ENCODE measurements around the gene MAST4. TPM values are rescaled to one million over a fixed set of nuclear protein-coding genes. Genes with fewer than 3 reads are reported as not detected.
A peak's percentile ranks its signal among the peaks of the same experiment; 100 is the strongest.

Gene MAST4
- total and polyA plus RNA-seq, 2 of the 4 experiments (the other 2 are of a cell fraction): 4.8 to 6.8 TPM

DNA sequence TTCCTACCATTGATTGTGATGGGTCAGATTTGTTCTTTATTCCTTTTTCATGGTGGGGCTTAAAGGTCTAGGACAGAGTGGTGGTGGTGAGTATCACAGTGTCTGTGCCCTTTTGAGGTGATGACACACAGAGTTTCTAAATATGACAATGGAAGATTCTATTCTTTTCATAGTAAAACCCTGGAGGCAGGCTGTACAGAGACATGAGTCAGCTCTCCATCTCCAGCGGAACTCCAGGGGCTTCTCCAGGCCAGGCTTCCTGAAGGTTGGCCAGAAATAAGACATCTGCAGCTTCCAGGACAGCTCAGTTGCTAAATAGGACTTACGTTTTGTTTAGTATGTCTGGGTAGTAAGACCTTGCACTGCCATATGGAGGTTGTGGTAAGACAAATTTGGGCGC lies 370.9 kb downstream of the MAST4 start:
- H3K4me3 ChIP-seq (ENCODE audit: insufficient read depth, low read depth, low read length): no peak overlapping the region
- no peak overlapping the region for H3K4ac ChIP-seq (ENCODE audit: low read depth, low read length)
- ChIA-PET POLR2A (ENCODE audit: unreplicated experiment) (interaction anchor here (0.7 kb wide), 1 partner anchor 92 kb away, joined by 4 read pairs; no protein-coding TSS in a partner anchor), CTCF (no interaction called here)
- H4K8ac ChIP-seq (ENCODE audit: low read depth in 2 of 2, low read length in 2 of 2): no peak overlapping the region
- H3K79me1 ChIP-seq (ENCODE audit: low read depth in 1 of 2, low read length in 2 of 2): peaks cover 1% of the 10 kb centered on the region in 2 experiments; a peak in 2 of 4 replicates
- no peak overlapping the region for H2AK5ac ChIP-seq (ENCODE audit: low read depth, low read length)
- in situ Hi-C loops (cut with MboI; ENCODE audit: low sequenced_read_pairs): no loop called here
- H3K4me2 ChIP-seq (ENCODE audit: low read depth, low read length): 0 out of 2 replicates have a peak overlapping the region, but pooled peaks have one; percentile 14
- no peak overlapping the region; the same call in 1 of the 2 replicates for H3K14ac ChIP-seq (replicated peaks; ENCODE audit: low read depth, low read length)
- TF ChIP-seq MAZ (IDR thresholded peaks at IDR 0.05; ENCODE audit: borderline replicate concordance, low read depth, low read length) (no peak), POLR2A (IDR thresholded peaks at IDR 0.05; ENCODE audit: low read depth, low read length) (no peak), RAD21 (IDR thresholded peaks at IDR 0.05; ENCODE audit: low read length) (no peak), RCOR1 (IDR thresholded peaks at IDR 0.05; ENCODE audit: insufficient replicate concordance, low read length) (no peak), FOS (IDR thresholded peaks at IDR 0.05; ENCODE audit: low read depth, low read length) (0 out of 2 replicates have a peak, but pooled peaks have one; percentile 24), RFX5 (IDR thresholded peaks at IDR 0.05; ENCODE audit: low read depth, low read length) (no peak), CEBPB (IDR thresholded peaks at IDR 0.05; ENCODE audit: low read depth, low read length) (no peak), CHD1 (IDR thresholded peaks at IDR 0.05; ENCODE audit: low read depth, low read length) (no peak), MAFK (IDR thresholded peaks at IDR 0.05; ENCODE audit: low read depth, low read length) (no peak), BHLHE40 (IDR thresholded peaks at IDR 0.05; ENCODE audit: low read depth, low read length) (no peak), SMC3 (IDR thresholded peaks at IDR 0.05; ENCODE audit: low read depth, low read length) (0 out of 2 replicates have a peak, but pooled peaks have one; percentile 6), NFE2L2 (IDR thresholded peaks at IDR 0.05; ENCODE audit: low read depth, low read length) (no peak), MXI1 (IDR thresholded peaks at IDR 0.05; ENCODE audit: borderline replicate concordance, low read depth, low read length) (no peak)
- TF ChIP-seq, protein P1, sequence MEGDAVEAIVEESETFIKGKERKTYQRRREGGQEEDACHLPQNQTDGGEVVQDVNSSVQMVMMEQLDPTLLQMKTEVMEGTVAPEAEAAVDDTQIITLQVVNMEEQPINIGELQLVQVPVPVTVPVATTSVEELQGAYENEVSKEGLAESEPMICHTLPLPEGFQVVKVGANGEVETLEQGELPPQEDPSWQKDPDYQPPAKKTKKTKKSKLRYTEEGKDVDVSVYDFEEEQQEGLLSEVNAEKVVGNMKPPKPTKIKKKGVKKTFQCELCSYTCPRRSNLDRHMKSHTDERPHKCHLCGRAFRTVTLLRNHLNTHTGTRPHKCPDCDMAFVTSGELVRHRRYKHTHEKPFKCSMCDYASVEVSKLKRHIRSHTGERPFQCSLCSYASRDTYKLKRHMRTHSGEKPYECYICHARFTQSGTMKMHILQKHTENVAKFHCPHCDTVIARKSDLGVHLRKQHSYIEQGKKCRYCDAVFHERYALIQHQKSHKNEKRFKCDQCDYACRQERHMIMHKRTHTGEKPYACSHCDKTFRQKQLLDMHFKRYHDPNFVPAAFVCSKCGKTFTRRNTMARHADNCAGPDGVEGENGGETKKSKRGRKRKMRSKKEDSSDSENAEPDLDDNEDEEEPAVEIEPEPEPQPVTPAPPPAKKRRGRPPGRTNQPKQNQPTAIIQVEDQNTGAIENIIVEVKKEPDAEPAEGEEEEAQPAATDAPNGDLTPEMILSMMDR (conservative IDR thresholded peaks at IDR 0.05; ENCODE audit: low read depth, low read length): no peak
- TF ChIP-seq, protein P2, sequence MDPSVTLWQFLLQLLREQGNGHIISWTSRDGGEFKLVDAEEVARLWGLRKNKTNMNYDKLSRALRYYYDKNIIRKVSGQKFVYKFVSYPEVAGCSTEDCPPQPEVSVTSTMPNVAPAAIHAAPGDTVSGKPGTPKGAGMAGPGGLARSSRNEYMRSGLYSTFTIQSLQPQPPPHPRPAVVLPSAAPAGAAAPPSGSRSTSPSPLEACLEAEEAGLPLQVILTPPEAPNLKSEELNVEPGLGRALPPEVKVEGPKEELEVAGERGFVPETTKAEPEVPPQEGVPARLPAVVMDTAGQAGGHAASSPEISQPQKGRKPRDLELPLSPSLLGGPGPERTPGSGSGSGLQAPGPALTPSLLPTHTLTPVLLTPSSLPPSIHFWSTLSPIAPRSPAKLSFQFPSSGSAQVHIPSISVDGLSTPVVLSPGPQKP (IDR thresholded peaks at IDR 0.05; ENCODE audit: borderline replicate concordance, low read depth, low read length): no peak
- TF ChIP-seq, protein P3, sequence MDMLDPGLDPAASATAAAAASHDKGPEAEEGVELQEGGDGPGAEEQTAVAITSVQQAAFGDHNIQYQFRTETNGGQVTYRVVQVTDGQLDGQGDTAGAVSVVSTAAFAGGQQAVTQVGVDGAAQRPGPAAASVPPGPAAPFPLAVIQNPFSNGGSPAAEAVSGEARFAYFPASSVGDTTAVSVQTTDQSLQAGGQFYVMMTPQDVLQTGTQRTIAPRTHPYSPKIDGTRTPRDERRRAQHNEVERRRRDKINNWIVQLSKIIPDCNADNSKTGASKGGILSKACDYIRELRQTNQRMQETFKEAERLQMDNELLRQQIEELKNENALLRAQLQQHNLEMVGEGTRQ (IDR thresholded peaks at IDR 0.05; ENCODE audit: low read depth, low read length): no peak
- H3K4me1 ChIP-seq (ENCODE audit: control insufficient read depth, insufficient read depth, low read length): peaks cover 5% of the 10 kb centered on the region
- peak overlapping the region; percentile 26; the same call in 1 of the 2 replicates for H3K18ac ChIP-seq (ENCODE audit: low read depth, low read length)
- no peak overlapping the region for H4K5ac ChIP-seq (ENCODE audit: low read depth, low read length)
- H2BK15ac ChIP-seq (ENCODE audit: low read depth, low read length): no peak overlapping the region
- H2BK5ac ChIP-seq (ENCODE audit: low read depth, low read length, poor library complexity, severe bottlenecking): peak overlapping the region; percentile 70
- no peak overlapping the region for H3K9ac ChIP-seq (ENCODE audit: low read depth, low read length)
- no peak overlapping the region for H2AK9ac ChIP-seq (replicated peaks; ENCODE audit: low read depth, low read length, poor library complexity)
- no peak overlapping the region for H3K56ac ChIP-seq (ENCODE audit: extremely low read depth, insufficient read depth, low read length)
- H4K91ac ChIP-seq (ENCODE audit: insufficient read depth, low read depth, low read length): no peak overlapping the region
- dilution Hi-C loops (cut with HindIII; ENCODE audit: low sequenced_read_pairs, unreplicated experiment): no loop called here
- intact Hi-C loops (cut with micrococcal nuclease): loop anchor here (10.0 kb wide), 1 partner anchor 142 kb away; no protein-coding TSS in a partner anchor
- ATAC-seq (ENCODE audit: low read depth) (peak; percentile 76), DNase-seq (peak; percentile 86)
- BruUV-seq (replicated peaks): no TSS peak
- H2BK120ac ChIP-seq (ENCODE audit: low read depth, low read length): no peak overlapping the region
- no CpG with 5 or more reads among the region's 3 CpGs for WGBS, 2 experiments (ENCODE audit: extremely low coverage in 2 of 2, insufficient read length in 1 of 2)
- H3K9me1 ChIP-seq (ENCODE audit: insufficient read depth, low read length): peaks cover 7% of the 10 kb centered on the region; the same call in 1 of the 2 replicates
- no peak overlapping the region for H2BK20ac ChIP-seq (ENCODE audit: low read depth, low read length)
- no peak overlapping the region for H2AFZ ChIP-seq (replicated peaks; ENCODE audit: low read length, poor library complexity)
- H4K20me1 ChIP-seq (ENCODE audit: insufficient read depth, low read length): no peaks in the 10 kb centered on the region
- H3K27ac ChIP-seq (ENCODE audit: insufficient read depth, low read length): no peak overlapping the region
- no peaks in the 10 kb centered on the region for H3K27me3 ChIP-seq (ENCODE audit: control insufficient read depth, insufficient read depth, low read length)
- H3K23ac ChIP-seq (ENCODE audit: low read depth, low read length): no peak overlapping the region
- H3K36me3 ChIP-seq (ENCODE audit: control insufficient read depth, insufficient read depth, low read length): no peaks in the 10 kb centered on the region
- no peaks in the 10 kb centered on the region for H3K9me3 ChIP-seq (ENCODE audit: control insufficient read depth, insufficient read depth, low read length)

All from IMR-90 (cell line).